Gastrocnemius medialis (tissue), 4 donors: ENCODE results near the gene PTPRC.

Experiments used
- CTCF ChIP-seq, 5 experiments: fragments of 450-650 bp in 3 of 5; fragments of 200-600 bp in 2 of 5; sonication (generic) in 2 of 5; IDR thresholded peaks in 4 of 5; conservative IDR thresholded peaks in 1 of 5; 1 replicate in 4 of 5; 2 replicates in 1 of 5; pipeline ENCODE4 v1.5.1; 2016 to 2019; ENCODE audit warnings: antibody characterized with exemption in 5 of 5, mild to moderate bottlenecking in 3 of 5, moderate library complexity in 3 of 5
- POLR2A ChIP-seq, 2 donors: fragments of 450-650 bp; IDR thresholded peaks; one replicate each; pipeline ENCODE4 v1.6.1; 2017; ENCODE audit warnings: antibody characterized with exemption in 2 of 2, mild to moderate bottlenecking in 2 of 2, moderate library complexity in 2 of 2

- TF ChIP-seq POLR2A (IDR thresholded peaks at IDR 0.05) (no peak), CTCF (IDR thresholded peaks at IDR 0.05 in 4 of 5, conservative IDR thresholded peaks at IDR 0.05 in 1 of 5) (no peak)
These were observed 16.8 kb upstream of the PTPRC start for GRCh38 chr1:198622001-198622400.
